A549 (cell line): ENCODE results near the gene C1S.

Source experiments
- CTCF ChIP-seq: fragments of >200 bp; sonication (Bioruptor Twin); formaldehyde crosslinking; IDR thresholded peaks from 3 replicates; pipeline ENCODE4 v1.5.1; 2016
- EP300 ChIP-seq, 2 experiments: fragments of >200 bp; sonication (Bioruptor Twin); formaldehyde crosslinking; IDR thresholded peaks; 2 replicates in 1 of 2; 3 replicates in 1 of 2; pipeline ENCODE4 v1.6.1; 2016 to 2017
- RARB ChIP-seq: fragments of 250-450 bp; sonication (Bioruptor Pico); IDR thresholded peaks from 2 replicates; pipeline ENCODE4 v1.8.0; 2021; ENCODE audit warnings: mild to moderate bottlenecking, moderate library complexity
- RNF2 ChIP-seq: fragments of 200-600 bp; sonication (generic); IDR thresholded peaks from 2 replicates; pipeline ENCODE4 v1.6.1; 2016; ENCODE audit warnings: low read depth, mild to moderate bottlenecking, antibody characterized with exemption, moderate library complexity, borderline replicate concordance
- ZC3H11A ChIP-seq: fragments of 450-650 bp; IDR thresholded peaks from 2 replicates; pipeline ENCODE4 v1.6.1; 2014; ENCODE audit warnings: antibody characterized with exemption, mild to moderate bottlenecking

- TF ChIP-seq RARB (CRISPR knock-in tag), result no peak
- TF ChIP-seq ZC3H11A, result no peak
- no peak for TF ChIP-seq EP300 (IDR thresholded peaks at IDR 0.05)
- TF ChIP-seq RNF2, result no peak
- TF ChIP-seq CTCF, result no peak
Measured at GRCh38 chr12:7026854-7027253, 33.7 kb upstream of the C1S start.
